Measurements from ENCODE around the gene AK9. TPM values are rescaled to one million over a fixed set of nuclear protein-coding genes. Genes with fewer than 3 reads are reported as not detected.
"Not testable (repeated sequence)": the region's sequence is repeated elsewhere in the genome, so short reads cannot be mapped to it uniquely, and the experiment has no call there.

AK9 gene
- total and polyA plus RNA-seq, 12 donors = 1.9 to 9.9 (median 5.4) TPM

DNA sequence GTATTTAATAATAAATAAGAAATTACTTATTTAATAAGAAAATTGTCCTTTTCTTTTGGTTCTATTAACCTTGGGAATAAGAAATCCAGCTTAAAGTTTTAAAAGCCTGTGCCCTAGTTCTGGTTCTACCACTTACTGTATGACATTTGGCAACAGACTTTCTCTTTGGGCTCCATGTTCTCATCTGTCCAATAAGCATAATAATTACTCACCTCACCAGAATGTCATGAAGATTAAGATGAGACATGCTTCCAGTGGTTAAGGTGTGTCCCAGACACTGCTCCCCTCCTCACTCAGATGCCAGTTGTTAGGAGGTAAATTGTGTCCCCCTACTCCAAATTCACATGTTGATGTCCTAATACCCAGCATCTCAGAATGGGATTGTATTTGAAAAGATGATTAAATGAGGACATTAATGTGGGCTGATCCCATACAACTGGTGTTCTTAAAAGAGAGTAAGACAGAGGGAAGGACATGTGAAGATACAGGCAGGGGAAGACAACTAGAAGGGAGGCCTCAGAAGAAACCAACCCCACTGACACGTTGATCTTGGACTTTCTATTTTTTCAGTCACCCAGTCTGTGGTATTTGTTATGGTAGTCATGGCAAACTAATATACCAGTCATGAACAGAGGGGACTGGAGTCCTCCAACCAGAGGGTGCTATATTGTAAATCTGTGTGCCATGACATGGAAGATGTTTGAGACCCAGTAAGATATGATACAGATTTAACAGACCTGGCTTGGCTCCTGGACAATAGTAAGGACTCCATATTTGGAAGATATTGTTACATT is 229.1 kb downstream of the AK9 start:
- intact Hi-C loops (cut with DNase I) = no loop called here
- TF ChIP-seq POLR2A (IDR thresholded peaks at IDR 0.05) = no peak
- TF ChIP-seq, protein P1, sequence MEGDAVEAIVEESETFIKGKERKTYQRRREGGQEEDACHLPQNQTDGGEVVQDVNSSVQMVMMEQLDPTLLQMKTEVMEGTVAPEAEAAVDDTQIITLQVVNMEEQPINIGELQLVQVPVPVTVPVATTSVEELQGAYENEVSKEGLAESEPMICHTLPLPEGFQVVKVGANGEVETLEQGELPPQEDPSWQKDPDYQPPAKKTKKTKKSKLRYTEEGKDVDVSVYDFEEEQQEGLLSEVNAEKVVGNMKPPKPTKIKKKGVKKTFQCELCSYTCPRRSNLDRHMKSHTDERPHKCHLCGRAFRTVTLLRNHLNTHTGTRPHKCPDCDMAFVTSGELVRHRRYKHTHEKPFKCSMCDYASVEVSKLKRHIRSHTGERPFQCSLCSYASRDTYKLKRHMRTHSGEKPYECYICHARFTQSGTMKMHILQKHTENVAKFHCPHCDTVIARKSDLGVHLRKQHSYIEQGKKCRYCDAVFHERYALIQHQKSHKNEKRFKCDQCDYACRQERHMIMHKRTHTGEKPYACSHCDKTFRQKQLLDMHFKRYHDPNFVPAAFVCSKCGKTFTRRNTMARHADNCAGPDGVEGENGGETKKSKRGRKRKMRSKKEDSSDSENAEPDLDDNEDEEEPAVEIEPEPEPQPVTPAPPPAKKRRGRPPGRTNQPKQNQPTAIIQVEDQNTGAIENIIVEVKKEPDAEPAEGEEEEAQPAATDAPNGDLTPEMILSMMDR (IDR thresholded peaks at IDR 0.05) = no peak
- Histone ChIP-seq H3K9me3 (replicated peaks in 1 of 3) (no peaks in the 10 kb centered on the region), H3K36me3 (replicated peaks in 1 of 2) (peaks cover 0 to 19% of the 10 kb centered on the region in 2 donors), H3K27ac (no peak overlapping the region), H3K4me3 (no peak overlapping the region), H3K4me1 (replicated peaks in 1 of 2) (peaks cover under 1 to 9% of the 10 kb centered on the region in 2 donors), H3K27me3 (no peaks in the 10 kb centered on the region)
- DNase-seq = peak in 1 of 7 donors; percentile 6
- 83 to 96% (median 94%) methylated on average over 1 of the region's 1 CpG for WGBS, 4 donors

DNA sequence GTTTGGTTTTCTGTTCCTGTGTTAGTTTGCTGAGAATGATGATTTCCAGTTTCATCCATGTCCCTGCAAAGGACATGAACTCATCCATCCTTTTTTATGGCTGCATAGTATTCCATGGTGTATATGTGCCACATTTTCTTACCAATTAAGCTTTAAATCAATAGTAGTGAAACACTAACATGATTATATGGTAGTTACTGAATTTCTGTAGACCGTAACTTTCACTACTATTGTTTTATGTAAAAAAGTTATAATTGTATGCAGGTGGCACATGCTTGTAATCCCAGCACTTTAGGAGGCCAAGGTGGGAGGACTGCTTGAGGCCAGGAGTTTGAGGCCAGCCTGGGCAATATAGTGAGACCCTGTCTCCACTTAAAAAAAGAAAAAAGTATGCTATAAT is 229.8 kb downstream of the AK9 start:
- WGBS, 4 donors = 97 to 100% (median 98%) methylated on average over 1 of the region's 1 CpG
- peaks cover 0 to 17% of the 10 kb centered on the region in 2 donors for H3K36me3 ChIP-seq (replicated peaks in 1 of 2)
- H3K9me3 ChIP-seq (replicated peaks in 1 of 3); H3K27ac ChIP-seq; DNase-seq; H3K27me3 ChIP-seq; intact Hi-C loops (cut with DNase I); H3K4me3 ChIP-seq: not testable (repeated sequence)
- peaks cover 6 to 17% of the 10 kb centered on the region in 2 donors for H3K4me1 ChIP-seq (replicated peaks in 1 of 2)

DNA sequence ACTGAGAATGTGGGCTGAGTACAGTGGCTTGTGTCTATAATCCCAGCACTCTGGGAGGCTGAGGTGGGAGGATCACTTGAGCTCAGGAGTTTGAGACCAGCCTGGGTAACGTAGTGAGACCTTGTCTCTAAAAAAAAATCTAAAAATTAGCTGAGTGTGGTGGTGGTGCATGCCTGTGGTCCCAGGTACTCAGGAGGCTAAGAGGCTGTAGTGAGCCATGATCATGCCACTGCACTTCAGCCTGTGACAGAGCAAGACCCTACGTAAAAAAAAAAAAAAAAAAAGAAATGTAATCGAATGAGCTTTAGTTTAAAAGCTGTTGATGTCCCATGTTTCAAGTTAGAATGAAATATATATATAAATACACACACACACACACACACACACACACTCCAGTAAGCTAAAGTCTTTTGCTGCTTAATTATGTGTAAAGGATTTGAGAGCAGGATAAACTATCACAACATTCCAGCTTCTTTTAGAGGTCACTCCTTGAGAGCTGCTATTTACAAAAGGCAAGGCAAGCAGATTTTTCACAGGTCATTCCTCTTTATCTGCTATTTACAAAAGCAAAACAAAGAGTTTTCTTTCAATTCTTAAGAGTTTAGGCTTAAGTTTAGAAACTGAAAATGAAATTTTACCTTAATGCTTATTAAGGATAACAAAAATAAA is 230.7 kb downstream of the AK9 start:
- H3K36me3 ChIP-seq (replicated peaks in 1 of 2) = peaks cover 0 to 8% of the 10 kb centered on the region in 2 donors
- DNase-seq = peak in 1 of 7 donors; percentile 31
- intact Hi-C loops (cut with DNase I) = no loop called here
- no peak overlapping the region for H3K4me3 ChIP-seq
- no peaks in the 10 kb centered on the region for H3K9me3 ChIP-seq (replicated peaks in 1 of 3)
- H3K27me3 ChIP-seq = no peaks in the 10 kb centered on the region
- TF ChIP-seq, protein P1 (IDR thresholded peaks at IDR 0.05) = no peak
- TF ChIP-seq POLR2A (IDR thresholded peaks at IDR 0.05) = no peak
- no peak overlapping the region for H3K27ac ChIP-seq
- 77 to 93% (median 84%) methylated on average over 3 of the region's 3 CpGs for WGBS, 4 donors
- peaks cover 11 to 21% of the 10 kb centered on the region in 2 donors for H3K4me1 ChIP-seq (replicated peaks in 1 of 2)

- no peaks in the 10 kb centered on the region for H3K27me3 ChIP-seq
- H3K4me3 ChIP-seq = no peak overlapping the region
- no peaks in the 10 kb centered on the region for H3K36me3 ChIP-seq (replicated peaks in 1 of 2)
- TF ChIP-seq, protein P1 (IDR thresholded peaks at IDR 0.05) = no peak
- TF ChIP-seq POLR2A (IDR thresholded peaks at IDR 0.05) = no peak
- no peaks in the 10 kb centered on the region for H3K9me3 ChIP-seq (replicated peaks in 1 of 3)
- no peak overlapping the region for H3K27ac ChIP-seq
- WGBS, 4 donors = 68 to 77% (median 74%) methylated on average over 5 of the region's 5 CpGs
- intact Hi-C loops (cut with DNase I) = no loop called here
- peak in 1 of 7 donors; percentile 49 for DNase-seq
- H3K4me1 ChIP-seq (replicated peaks in 1 of 2) = peaks cover 15 to 33% of the 10 kb centered on the region in 2 donors
Measured at GRCh38 chr6:109458774-109459531, 232.0 kb downstream of the AK9 start.
